Naive B cell (primary cell): ENCODE measurements around the gene BBS9. TPM values are rescaled to one million over a fixed set of nuclear protein-coding genes. Genes with fewer than 3 reads are reported as not detected.

Experiments
- ATAC-seq, 2 donors: fragments of 150-1000 bp; cut with Tn5 transposase; 2 replicates each; pipeline ENCODE4 v1.10.0; 2021; ENCODE audit warnings: low read depth in 2 of 2, mild to moderate bottlenecking in 2 of 2, moderate library complexity in 2 of 2
- DNase-seq: peaks from one replicate; pipeline ENCODE4 v3.0.0; 2022
- H3K27ac Mint-ChIP-seq, 6 donors: one replicate each; pipeline ENCODE4 v1.8.0; 2020 to 2022; ENCODE audit warnings: mild to moderate bottlenecking in 6 of 6, mixed read lengths in 6 of 6, moderate library complexity in 5 of 6, inconsistent platforms in 2 of 6
- H3K27me3 Mint-ChIP-seq, 3 donors: one replicate each; pipeline ENCODE4 v1.8.0; 2021 to 2022; ENCODE audit warnings: mixed read lengths in 3 of 3, mild to moderate bottlenecking in 1 of 3
- H3K36me3 Mint-ChIP-seq, 2 donors: one replicate each; pipeline ENCODE4 v1.8.0; 2020 to 2022; ENCODE audit warnings: mixed read lengths in 2 of 2, inconsistent platforms in 1 of 2, mild to moderate bottlenecking in 1 of 2
- H3K4me1 Mint-ChIP-seq, 3 donors: one replicate each; pipeline ENCODE4 v1.8.0; 2020 to 2022; ENCODE audit warnings: mixed read lengths in 3 of 3, inconsistent platforms in 1 of 3, mild to moderate bottlenecking in 1 of 3, moderate library complexity in 1 of 3
- H3K4me3 Mint-ChIP-seq, 8 donors: one replicate each; pipeline ENCODE4 v1.8.0; 2020 to 2022; ENCODE audit warnings: mild to moderate bottlenecking in 8 of 8, mixed read lengths in 8 of 8, moderate library complexity in 8 of 8, inconsistent platforms in 2 of 8
- H3K9me3 Mint-ChIP-seq, 7 donors: one replicate each; pipeline ENCODE4 v1.8.0; 2020 to 2022; ENCODE audit warnings: mixed read lengths in 7 of 7, mild to moderate bottlenecking in 5 of 7, inconsistent platforms in 2 of 7, moderate library complexity in 1 of 7
- polyA plus RNA-seq, 6 donors: library from polyadenylated mRNA; unstranded; fragments of 300-500 nt; fragmentation: Illumina TruSeq; gene quantifications; one replicate each; pipeline ENCODE4 v1.2.3, GENCODE V29; 2021; ENCODE audit warnings: low read depth in 6 of 6

Gene BBS9
- polyA plus RNA-seq, 6 donors from 2014 or later: 10.9 to 17.0 (median 13.0) TPM

DNA sequence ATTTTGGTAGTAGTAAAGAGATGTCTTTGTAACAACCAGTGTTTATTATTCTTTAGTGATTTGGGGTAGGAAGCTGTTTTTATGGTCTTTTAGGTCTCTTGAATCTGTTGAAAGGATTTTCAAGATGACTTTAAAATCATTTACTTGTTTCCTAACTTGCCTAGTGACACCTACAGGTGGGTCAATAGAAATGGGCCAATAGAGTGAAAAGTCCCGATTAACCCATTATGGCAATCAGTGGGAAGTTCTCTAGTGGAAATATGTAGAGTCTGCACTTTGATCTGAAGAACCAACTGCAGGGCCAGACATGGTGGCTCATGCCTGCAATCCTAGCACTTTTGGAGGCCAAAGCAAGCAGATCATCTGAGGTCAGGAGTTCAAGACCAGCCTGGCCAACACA is 401.3 kb downstream of the BBS9 start:
- DNase-seq: no peak
- peaks cover 26 to 47% of the 10 kb centered on the region in 2 donors for H3K36me3 Mint-ChIP-seq
- no peaks in the 10 kb centered on the region for H3K4me1 Mint-ChIP-seq
- no peak overlapping the region for H3K27ac Mint-ChIP-seq
- peaks cover 0 to 4% (median 2%) of the 10 kb centered on the region in 7 donors for H3K9me3 Mint-ChIP-seq
- no peaks in the 10 kb centered on the region for H3K27me3 Mint-ChIP-seq
- H3K4me3 Mint-ChIP-seq: no peak overlapping the region
- no peak for ATAC-seq

GRCh38 chr7:33531888-33532287 is 402.5 kb downstream of the BBS9 start:
- H3K27me3 Mint-ChIP-seq: no peaks in the 10 kb centered on the region
- peaks cover 32 to 56% of the 10 kb centered on the region in 2 donors for H3K36me3 Mint-ChIP-seq
- no peaks in the 10 kb centered on the region for H3K4me1 Mint-ChIP-seq
- peak overlapping the region in 1 of 8 donors; percentile 53 for H3K4me3 Mint-ChIP-seq
- no peak for DNase-seq
- peaks cover 0 to 9% (median 2%) of the 10 kb centered on the region in 7 donors for H3K9me3 Mint-ChIP-seq
- no peak for ATAC-seq
- no peak overlapping the region for H3K27ac Mint-ChIP-seq

DNA sequence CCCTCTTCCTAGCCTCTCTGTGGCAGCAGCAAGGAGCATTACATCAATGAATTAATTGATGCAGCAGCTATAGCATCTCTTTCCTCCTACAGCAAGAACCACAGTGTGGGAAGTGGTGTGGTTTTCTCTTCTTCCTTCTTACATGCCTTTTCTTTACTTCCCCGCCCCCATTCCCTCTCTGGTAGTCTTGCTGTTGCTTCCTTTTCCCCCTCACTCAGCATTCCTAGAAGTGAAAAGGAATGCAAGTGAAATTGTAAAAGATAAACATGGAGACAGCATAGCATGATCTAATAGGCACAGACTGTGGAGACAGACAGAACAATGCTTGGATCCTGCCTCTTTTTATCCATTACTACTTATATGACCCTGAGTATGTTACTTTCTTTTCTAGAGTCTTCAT is 405.5 kb downstream of the BBS9 start:
- ATAC-seq (no peak), DNase-seq (no peak)
- Mint-ChIP-seq H3K9me3 (peaks cover 9 to 38% (median 20%) of the 10 kb centered on the region in 7 donors), H3K4me3 (no peak overlapping the region), H3K4me1 (no peaks in the 10 kb centered on the region), H3K36me3 (peaks cover 48 to 73% of the 10 kb centered on the region in 2 donors), H3K27ac (no peak overlapping the region), H3K27me3 (no peaks in the 10 kb centered on the region)

GRCh38 chr7:33535989-33536388 is 406.6 kb downstream of the BBS9 start:
- DNase-seq (no peak), ATAC-seq (no peak)
- Mint-ChIP-seq H3K4me3 (no peak overlapping the region), H3K27me3 (no peaks in the 10 kb centered on the region), H3K4me1 (no peaks in the 10 kb centered on the region), H3K27ac (no peak overlapping the region), H3K36me3 (peaks cover 59 to 78% of the 10 kb centered on the region in 2 donors), H3K9me3 (peaks cover 14 to 50% (median 30%) of the 10 kb centered on the region in 7 donors)

DNA sequence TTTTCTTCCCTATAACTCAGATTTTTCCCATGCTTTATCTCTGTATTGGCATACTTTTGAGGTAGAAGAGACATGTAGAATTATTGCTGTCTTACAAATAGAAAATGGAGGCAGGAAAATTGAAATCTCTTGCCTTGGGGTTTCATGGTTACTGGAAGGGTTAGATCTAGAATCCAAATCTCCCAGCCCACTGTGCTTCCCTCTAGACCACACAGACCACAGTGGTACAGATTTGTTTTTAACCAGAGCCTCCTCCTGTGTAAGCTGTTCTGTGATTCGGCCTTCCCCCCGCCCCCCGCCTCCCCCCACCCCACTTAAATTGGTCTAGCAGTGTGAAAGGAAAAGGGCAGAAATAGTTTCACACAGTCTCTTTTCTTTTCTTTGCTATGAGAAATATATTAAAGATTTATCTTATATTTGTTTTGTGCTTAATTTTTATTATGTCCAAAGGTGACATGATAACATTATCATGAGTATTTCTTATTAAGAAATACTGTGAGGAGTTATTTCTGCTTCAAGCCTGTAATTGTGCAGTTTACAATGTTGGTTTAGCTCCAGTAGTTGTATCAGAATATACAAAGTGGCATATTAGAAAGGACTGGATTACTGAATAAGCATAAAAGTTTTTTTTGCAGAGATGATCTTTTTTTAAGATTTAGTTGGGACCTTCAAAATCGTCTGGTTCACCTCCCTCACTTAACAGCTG is 407.2 kb downstream of the BBS9 start:
- no peak overlapping the region for H3K4me3 Mint-ChIP-seq
- no peaks in the 10 kb centered on the region for H3K4me1 Mint-ChIP-seq
- peaks cover 17 to 55% (median 34%) of the 10 kb centered on the region in 7 donors for H3K9me3 Mint-ChIP-seq
- DNase-seq: no peak
- peaks cover 64 to 80% of the 10 kb centered on the region in 2 donors for H3K36me3 Mint-ChIP-seq
- no peak overlapping the region for H3K27ac Mint-ChIP-seq
- no peak for ATAC-seq
- no peaks in the 10 kb centered on the region for H3K27me3 Mint-ChIP-seq

DNA sequence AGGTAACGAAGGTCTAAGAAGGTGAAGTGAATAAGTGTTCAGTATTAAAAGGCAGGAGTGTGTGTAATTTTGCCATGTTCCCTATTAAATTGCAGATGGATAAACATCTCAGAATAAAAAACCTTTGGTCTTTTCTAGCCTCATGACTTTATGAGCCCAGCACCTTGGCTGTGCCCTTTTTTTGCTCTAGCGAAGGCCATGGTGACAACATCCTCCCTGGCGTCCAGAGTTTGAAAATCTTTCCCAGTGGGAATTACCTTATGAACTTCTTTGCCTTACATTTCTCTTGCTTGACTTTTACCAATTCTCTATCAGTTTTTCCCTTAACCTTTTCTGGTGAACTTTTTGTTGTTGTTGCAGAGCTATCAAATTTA is 407.7 kb downstream of the BBS9 start:
- Mint-ChIP-seq H3K27ac (no peak overlapping the region), H3K9me3 (peaks cover 17 to 58% (median 35%) of the 10 kb centered on the region in 7 donors), H3K27me3 (no peaks in the 10 kb centered on the region), H3K4me1 (no peaks in the 10 kb centered on the region), H3K4me3 (no peak overlapping the region), H3K36me3 (peaks cover 70 to 77% of the 10 kb centered on the region in 2 donors)
- no peak for ATAC-seq
- DNase-seq: no peak

DNA sequence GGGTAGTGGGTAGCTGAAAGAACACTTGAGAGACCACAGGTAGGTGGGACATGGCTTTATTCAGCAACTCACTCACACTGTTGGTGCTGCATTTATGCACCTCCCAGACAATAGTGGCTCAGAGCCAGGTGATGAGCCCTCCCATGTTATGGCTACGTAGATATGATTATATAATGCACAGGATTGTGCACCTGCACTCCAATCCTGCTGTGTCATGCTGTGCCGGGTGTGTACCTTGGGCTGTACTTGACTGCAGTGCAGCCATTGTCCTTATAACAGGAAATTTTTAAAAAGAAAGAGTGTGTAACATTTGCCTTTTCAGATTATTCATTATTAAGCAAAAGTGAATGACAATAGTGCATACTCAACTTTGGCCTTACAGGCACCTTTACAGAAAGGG is 409.8 kb downstream of the BBS9 start:
- no peak for ATAC-seq
- Mint-ChIP-seq H3K27ac (no peak overlapping the region), H3K27me3 (no peaks in the 10 kb centered on the region), H3K4me3 (no peak overlapping the region), H3K9me3 (peaks cover 24 to 65% (median 40%) of the 10 kb centered on the region in 7 donors), H3K36me3 (peaks cover 71 to 76% of the 10 kb centered on the region in 2 donors), H3K4me1 (no peaks in the 10 kb centered on the region)
- no peak for DNase-seq

DNA sequence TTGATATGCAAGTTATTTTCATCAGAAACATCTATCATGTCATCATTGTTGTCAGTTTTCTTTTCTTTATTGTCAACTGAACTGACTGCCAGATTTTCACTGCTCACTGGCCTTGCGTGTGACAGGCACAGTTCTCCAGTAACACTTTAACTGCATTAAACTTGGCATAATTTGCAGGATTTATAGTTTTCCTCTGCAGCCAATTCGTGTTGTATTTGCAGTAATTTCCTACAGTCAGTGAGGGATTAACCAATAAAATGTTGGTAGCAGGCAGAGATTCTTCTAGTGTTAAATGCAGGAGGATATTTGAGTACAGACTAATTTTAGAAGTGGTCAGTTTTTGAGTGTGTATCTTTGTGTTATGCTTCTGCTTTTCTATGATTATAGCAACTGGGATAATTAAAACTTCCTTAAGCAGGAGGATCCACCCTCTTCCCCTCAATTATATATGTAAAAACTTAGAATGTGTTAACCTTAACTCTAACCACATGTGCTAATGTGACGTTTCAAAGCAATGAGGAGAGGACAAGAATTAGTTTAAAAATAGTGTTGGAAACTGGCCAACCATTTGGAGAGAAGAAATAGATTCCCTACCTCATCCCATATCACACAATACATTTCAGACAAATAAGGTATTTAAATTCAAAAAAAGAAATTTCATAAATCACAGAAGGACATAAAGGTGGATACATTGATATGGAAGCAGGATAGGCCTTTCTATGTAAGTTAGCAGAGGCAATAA is 410.5 kb downstream of the BBS9 start:
- Mint-ChIP-seq H3K36me3 (peaks cover 68 to 69% of the 10 kb centered on the region in 2 donors), H3K9me3 (peaks cover 24 to 65% (median 40%) of the 10 kb centered on the region in 7 donors), H3K4me1 (no peaks in the 10 kb centered on the region), H3K27me3 (no peaks in the 10 kb centered on the region), H3K27ac (no peak overlapping the region), H3K4me3 (no peak overlapping the region)
- ATAC-seq (no peak), DNase-seq (no peak)

- H3K36me3 Mint-ChIP-seq: peaks cover 7 to 11% of the 10 kb centered on the region in 2 donors
- H3K9me3 Mint-ChIP-seq: peaks cover 0 to 7% (median 4%) of the 10 kb centered on the region in 7 donors
- DNase-seq (no peak), ATAC-seq (no peak)
- no peaks in the 10 kb centered on the region for H3K4me1 Mint-ChIP-seq
- no peak overlapping the region for H3K4me3 Mint-ChIP-seq
- H3K27ac Mint-ChIP-seq: peak overlapping the region in 1 of 6 donors; percentile 55
- no peaks in the 10 kb centered on the region for H3K27me3 Mint-ChIP-seq
Observed at GRCh38 chr7:33547880-33548279, 418.5 kb downstream of the BBS9 start.

- Mint-ChIP-seq H3K36me3 (no peaks in the 10 kb centered on the region), H3K4me1 (no peaks in the 10 kb centered on the region), H3K4me3 (no peak overlapping the region), H3K27ac (no peak overlapping the region), H3K9me3 (peaks cover 0 to 7% (median 0%) of the 10 kb centered on the region in 7 donors), H3K27me3 (no peaks in the 10 kb centered on the region)
- ATAC-seq (no peak), DNase-seq (no peak)
Observed at GRCh38 chr7:33550363-33550762, 421.0 kb downstream of the BBS9 start.

DNA sequence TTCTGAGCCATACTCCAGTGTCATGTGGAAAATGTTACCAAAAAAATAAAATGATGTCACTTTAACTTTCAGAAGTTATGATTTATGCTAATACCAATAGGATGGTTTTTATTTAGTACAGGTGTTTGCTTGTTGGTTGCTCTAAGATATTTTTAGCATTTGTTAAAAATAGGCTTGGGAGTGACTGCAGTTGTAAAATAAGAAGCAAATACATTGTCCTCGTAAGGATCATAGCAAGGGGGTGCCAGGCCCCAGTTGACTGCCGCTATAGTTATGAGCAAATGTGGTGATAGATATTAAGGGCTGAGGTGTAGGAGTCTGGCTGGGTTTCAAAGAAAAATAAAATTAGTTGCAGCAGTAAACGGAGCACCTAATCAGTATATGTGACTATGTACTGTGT is 421.6 kb downstream of the BBS9 start:
- Mint-ChIP-seq H3K27ac (no peak overlapping the region), H3K36me3 (no peaks in the 10 kb centered on the region), H3K27me3 (no peaks in the 10 kb centered on the region)

DNA sequence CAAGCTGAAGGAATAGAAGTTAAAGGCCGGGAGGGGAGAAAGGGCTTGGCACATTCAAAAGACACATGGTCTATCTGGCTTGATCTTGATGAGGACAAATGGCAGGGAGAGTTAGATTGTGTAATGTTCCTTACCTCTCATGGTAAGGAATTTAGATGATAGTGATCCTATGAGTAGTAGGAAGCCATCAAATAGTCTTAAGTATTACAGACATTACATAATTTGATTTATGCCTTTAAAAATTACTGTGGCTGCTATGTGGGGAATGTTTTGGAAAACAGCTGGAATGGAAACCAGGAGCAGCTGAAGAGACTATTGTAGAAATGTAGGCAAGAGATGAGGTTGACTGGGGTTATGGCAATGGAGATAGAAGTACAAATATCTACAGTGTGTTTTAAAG is 424.7 kb downstream of the BBS9 start:
- no peaks in the 10 kb centered on the region for H3K4me1 Mint-ChIP-seq
- DNase-seq (no peak), ATAC-seq (no peak)
- peaks cover 0 to 7% of the 10 kb centered on the region in 2 donors for H3K36me3 Mint-ChIP-seq
- no peaks in the 10 kb centered on the region for H3K27me3 Mint-ChIP-seq
- no peak overlapping the region for H3K27ac Mint-ChIP-seq
- no peaks in the 10 kb centered on the region for H3K9me3 Mint-ChIP-seq
- no peak overlapping the region for H3K4me3 Mint-ChIP-seq

More for the DNA sequence above, 421.6 kb downstream of the BBS9 start:
- no peak overlapping the region for H3K4me3 Mint-ChIP-seq
- peaks cover 0 to 7% (median 0%) of the 10 kb centered on the region in 7 donors for H3K9me3 Mint-ChIP-seq
- no peaks in the 10 kb centered on the region for H3K4me1 Mint-ChIP-seq
- ATAC-seq: no peak
- no peak for DNase-seq

- DNase-seq: no peak
- Mint-ChIP-seq H3K27ac (no peak overlapping the region), H3K4me1 (no peaks in the 10 kb centered on the region), H3K4me3 (no peak overlapping the region), H3K36me3 (peaks cover 0 to 7% of the 10 kb centered on the region in 2 donors), H3K9me3 (no peaks in the 10 kb centered on the region), H3K27me3 (no peaks in the 10 kb centered on the region)
- no peak for ATAC-seq
Observed at GRCh38 chr7:33554576-33554975, 425.2 kb downstream of the BBS9 start.

- Mint-ChIP-seq H3K27me3 (no peaks in the 10 kb centered on the region), H3K27ac (no peak overlapping the region), H3K9me3 (no peaks in the 10 kb centered on the region), H3K4me1 (no peaks in the 10 kb centered on the region), H3K4me3 (no peak overlapping the region), H3K36me3 (peaks cover 0 to 7% of the 10 kb centered on the region in 2 donors)
- ATAC-seq: no peak
- DNase-seq: no peak
Observed at GRCh38 chr7:33556472-33556871, 427.1 kb downstream of the BBS9 start.
